Neural progenitor cell (in vitro differentiated cells): ENCODE data around the gene NSMCE1. TPM values are rescaled to one million over a fixed set of nuclear protein-coding genes. Genes with fewer than 3 reads are reported as not detected.
A peak's percentile ranks its signal among the peaks of the same experiment; 100 is the strongest.

Source experiments
- DNase-seq: peaks from one replicate; pipeline ENCODE4 v3.0.0-alpha.2; 2016; ENCODE audit warnings: low spot score
- H2AFZ ChIP-seq: fragments of 200-600 bp; sonication (generic); replicated peaks from 2 replicates; pipeline ENCODE4 v1.6.1; 2016; ENCODE audit warnings: antibody characterized with exemption
- H3F3A ChIP-seq: fragments of 200-600 bp; sonication (generic); 2 replicates; pipeline ENCODE4 v1.6.1; 2016; ENCODE audit warnings: antibody characterized with exemption, low read depth
- H3K27ac ChIP-seq: fragments of 200-600 bp; sonication (generic); 2 replicates; pipeline ENCODE4 v1.5.1; 2016; ENCODE audit warnings: mild to moderate bottlenecking
- H3K27me3 ChIP-seq: fragments of 200-600 bp; sonication (generic); 2 replicates; pipeline ENCODE4 v1.6.1; 2016; ENCODE audit warnings: mild to moderate bottlenecking, moderate library complexity
- H3K36me3 ChIP-seq: fragments of 200-600 bp; sonication (generic); 2 replicates; pipeline ENCODE4 v1.5.1; 2016
- H3K4me1 ChIP-seq: fragments of 200-600 bp; sonication (generic); 2 replicates; pipeline ENCODE4 v1.6.1; 2016; ENCODE audit warnings: mixed run types
- H3K4me2 ChIP-seq: fragments of 200-600 bp; sonication (generic); 2 replicates; pipeline ENCODE4 v1.6.1; 2016
- H3K4me3 ChIP-seq: fragments of 200-600 bp; sonication (generic); 2 replicates; pipeline ENCODE4 v1.5.1; 2016
- H3K79me2 ChIP-seq: fragments of 200-600 bp; sonication (generic); 2 replicates; pipeline ENCODE4 v1.6.1; 2016; ENCODE audit warnings: low read depth
- H3K9ac ChIP-seq: fragments of 200-600 bp; sonication (generic); 2 replicates; pipeline ENCODE4 v1.6.1; 2016
- H3K9me3 ChIP-seq: fragments of 200-600 bp; sonication (generic); 2 replicates; pipeline ENCODE4 v1.5.1; 2016; ENCODE audit warnings: low read depth
- H4K20me1 ChIP-seq: fragments of 200-600 bp; sonication (generic); 2 replicates; pipeline ENCODE4 v1.6.1; 2016; ENCODE audit warnings: low read depth
- H3K27ac Mint-ChIP-seq: 3 replicates; pipeline ENCODE4 v1.8.0; 2021; ENCODE audit warnings: mixed read lengths
- H3K27me3 Mint-ChIP-seq: 2 replicates; pipeline ENCODE4 v1.8.0; 2022; ENCODE audit warnings: low read depth, mild to moderate bottlenecking, inconsistent platforms, moderate library complexity, mixed read lengths; ENCODE audit not compliant: insufficient read depth
- H3K36me3 Mint-ChIP-seq: 3 replicates; pipeline ENCODE4 v1.8.0; 2021; ENCODE audit warnings: mixed read lengths
- H3K4me1 Mint-ChIP-seq: 3 replicates; pipeline ENCODE4 v1.8.0; 2021; ENCODE audit warnings: mixed read lengths
- H3K4me3 Mint-ChIP-seq: 3 replicates; pipeline ENCODE4 v1.8.0; 2021; ENCODE audit warnings: mild to moderate bottlenecking, moderate library complexity, mixed read lengths
- H3K9me3 Mint-ChIP-seq: 3 replicates; pipeline ENCODE4 v1.8.0; 2020; ENCODE audit warnings: mixed read lengths
- EZH2 ChIP-seq: fragments of 200-600 bp; sonication (generic); IDR thresholded peaks from 2 replicates; pipeline ENCODE4 v1.6.1; 2017; ENCODE audit warnings: antibody characterized with exemption, mild to moderate bottlenecking, moderate library complexity
- EZH2phosphoT487 ChIP-seq: fragments of 200-600 bp; sonication (generic); IDR thresholded peaks from 2 replicates; pipeline ENCODE4 v1.6.1; 2017; ENCODE audit warnings: antibody characterized with exemption
- total RNA-seq: library from RNA; depleted of rRNA; stranded (reverse); fragments of >200 nt; gene quantifications from 2 replicates; pipeline ENCODE4 v1.2.3, GENCODE V29; 2015; ENCODE audit warnings: low replicate concordance
- TF ChIP-seq, protein P1 (sequence below): fragments of 200-600 bp; sonication (generic); IDR thresholded peaks from 2 replicates; pipeline ENCODE4 v1.5.1; 2017; ENCODE audit warnings: antibody characterized with exemption, mild to moderate bottlenecking

The NSMCE1 gene
- total RNA-seq, 1 donor from 2014 or later = 83.4 TPM

DNA sequence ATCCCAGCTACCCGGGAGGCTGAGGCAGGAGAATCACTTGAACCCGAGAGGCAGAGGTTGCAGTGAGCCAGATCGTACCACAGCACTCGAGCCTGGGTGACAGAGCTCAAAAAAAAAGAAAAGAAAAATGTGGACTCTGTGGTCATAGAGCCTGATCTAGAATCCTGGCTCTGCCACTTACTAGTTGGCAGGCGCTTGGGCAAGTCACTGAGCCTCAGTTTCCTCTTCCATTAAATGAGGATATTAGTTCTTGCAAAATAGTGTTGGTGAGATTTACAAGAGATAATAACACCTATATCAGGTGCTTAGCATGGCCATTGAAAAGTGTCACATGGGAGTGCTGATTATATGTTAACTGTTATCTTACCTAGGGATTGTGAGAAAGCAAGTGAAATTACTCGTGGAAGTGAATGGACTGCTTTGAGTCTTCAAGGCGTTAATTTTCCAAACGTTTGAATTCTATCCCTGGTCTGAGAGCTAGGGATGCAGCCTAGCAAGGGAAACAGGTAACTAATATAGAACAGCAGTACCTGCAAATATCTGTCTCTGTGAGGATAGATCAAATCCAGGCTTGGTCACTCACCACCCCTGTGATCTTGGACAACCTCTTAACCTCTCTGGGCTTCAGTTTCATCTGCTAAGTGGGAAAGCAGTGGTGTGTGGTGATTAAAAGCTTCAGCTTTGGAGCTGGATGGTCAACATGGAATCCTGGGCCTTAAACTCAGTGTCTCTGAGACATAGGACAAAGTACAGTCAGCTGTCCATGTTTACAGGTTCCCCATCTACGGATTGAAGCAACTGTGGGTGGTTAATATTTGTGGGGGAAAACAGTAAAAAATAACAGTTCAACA is 953 bp upstream of the NSMCE1 start:
- no peaks in the 10 kb centered on the region for H3K9me3 Mint-ChIP-seq
- H3K27me3 Mint-ChIP-seq = no peaks in the 10 kb centered on the region
- no peaks in the 10 kb centered on the region for H3F3A ChIP-seq
- H3K4me2 ChIP-seq = peak overlapping the region; percentile 67
- peak overlapping the region; percentile 60 for H3K4me3 ChIP-seq
- H2AFZ ChIP-seq = no peak overlapping the region
- H3K27ac Mint-ChIP-seq = no peak overlapping the region
- H3K27me3 ChIP-seq = no peaks in the 10 kb centered on the region
- H3K9me3 ChIP-seq = no peaks in the 10 kb centered on the region
- no peaks in the 10 kb centered on the region for H3K36me3 Mint-ChIP-seq
- TF ChIP-seq EZH2 (no peak), EZH2phosphoT487 (no peak)
- TF ChIP-seq, protein P1, sequence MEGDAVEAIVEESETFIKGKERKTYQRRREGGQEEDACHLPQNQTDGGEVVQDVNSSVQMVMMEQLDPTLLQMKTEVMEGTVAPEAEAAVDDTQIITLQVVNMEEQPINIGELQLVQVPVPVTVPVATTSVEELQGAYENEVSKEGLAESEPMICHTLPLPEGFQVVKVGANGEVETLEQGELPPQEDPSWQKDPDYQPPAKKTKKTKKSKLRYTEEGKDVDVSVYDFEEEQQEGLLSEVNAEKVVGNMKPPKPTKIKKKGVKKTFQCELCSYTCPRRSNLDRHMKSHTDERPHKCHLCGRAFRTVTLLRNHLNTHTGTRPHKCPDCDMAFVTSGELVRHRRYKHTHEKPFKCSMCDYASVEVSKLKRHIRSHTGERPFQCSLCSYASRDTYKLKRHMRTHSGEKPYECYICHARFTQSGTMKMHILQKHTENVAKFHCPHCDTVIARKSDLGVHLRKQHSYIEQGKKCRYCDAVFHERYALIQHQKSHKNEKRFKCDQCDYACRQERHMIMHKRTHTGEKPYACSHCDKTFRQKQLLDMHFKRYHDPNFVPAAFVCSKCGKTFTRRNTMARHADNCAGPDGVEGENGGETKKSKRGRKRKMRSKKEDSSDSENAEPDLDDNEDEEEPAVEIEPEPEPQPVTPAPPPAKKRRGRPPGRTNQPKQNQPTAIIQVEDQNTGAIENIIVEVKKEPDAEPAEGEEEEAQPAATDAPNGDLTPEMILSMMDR = no peak
- H3K9ac ChIP-seq = no peak overlapping the region
- no peaks in the 10 kb centered on the region for H4K20me1 ChIP-seq
- H3K4me3 Mint-ChIP-seq = peak overlapping the region; percentile 34
- no peak overlapping the region for H3K27ac ChIP-seq
- DNase-seq = no peak
- H3K4me1 ChIP-seq = no peaks in the 10 kb centered on the region
- peaks cover 15% of the 10 kb centered on the region for H3K4me1 Mint-ChIP-seq
- H3K79me2 ChIP-seq = peaks cover 9% of the 10 kb centered on the region
- no peaks in the 10 kb centered on the region for H3K36me3 ChIP-seq

DNA sequence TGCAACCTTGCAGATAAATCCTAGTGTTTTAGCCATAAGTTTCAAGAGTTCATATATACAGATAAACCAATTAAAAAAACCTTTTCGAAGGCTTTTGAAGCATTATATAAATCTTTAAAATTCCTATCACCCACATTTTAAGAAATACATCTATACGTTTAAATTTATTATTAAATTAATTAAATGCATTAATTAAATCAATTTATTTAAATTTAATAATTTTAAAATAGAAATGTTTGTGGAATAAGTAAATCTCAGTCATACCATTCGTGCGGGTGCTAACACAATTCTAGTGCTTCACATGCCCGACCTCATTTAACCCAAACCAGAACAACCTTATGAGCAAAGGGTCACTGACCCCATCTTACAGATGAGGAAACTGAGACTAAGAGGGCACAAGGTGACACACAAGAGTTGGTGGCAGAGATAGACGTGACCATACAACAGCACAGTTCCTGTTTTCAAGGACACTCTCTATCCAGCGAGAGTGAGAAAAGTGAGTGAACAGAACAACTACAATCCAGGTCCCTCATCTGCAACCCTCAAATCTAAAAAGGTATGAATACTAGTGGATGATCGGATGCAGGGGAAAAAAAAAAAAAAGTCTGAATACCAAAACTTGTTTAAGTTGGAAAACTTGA is 1.4 kb downstream of the NSMCE1 start:
- DNase-seq = no peak
- H3K27me3 ChIP-seq = no peaks in the 10 kb centered on the region
- TF ChIP-seq EZH2phosphoT487 (no peak), EZH2 (no peak)
- TF ChIP-seq, protein P1 = no peak
- H3K36me3 Mint-ChIP-seq = no peaks in the 10 kb centered on the region
- H3K27me3 Mint-ChIP-seq = no peaks in the 10 kb centered on the region
- peak overlapping the region; percentile 43 for H3K4me3 Mint-ChIP-seq
- H2AFZ ChIP-seq = no peak overlapping the region
- H3F3A ChIP-seq = no peaks in the 10 kb centered on the region
- peaks cover 4% of the 10 kb centered on the region for H3K4me1 ChIP-seq
- peaks cover 9% of the 10 kb centered on the region for H3K79me2 ChIP-seq
- H3K36me3 ChIP-seq = no peaks in the 10 kb centered on the region
- no peak overlapping the region for H3K27ac ChIP-seq
- H3K4me2 ChIP-seq = no peak overlapping the region
- H3K9me3 Mint-ChIP-seq = no peaks in the 10 kb centered on the region
- H3K4me3 ChIP-seq = no peak overlapping the region
- H4K20me1 ChIP-seq = no peaks in the 10 kb centered on the region
- no peak overlapping the region for H3K27ac Mint-ChIP-seq
- H3K9me3 ChIP-seq = no peaks in the 10 kb centered on the region
- H3K4me1 Mint-ChIP-seq = peaks cover 9% of the 10 kb centered on the region
- no peak overlapping the region for H3K9ac ChIP-seq

DNA sequence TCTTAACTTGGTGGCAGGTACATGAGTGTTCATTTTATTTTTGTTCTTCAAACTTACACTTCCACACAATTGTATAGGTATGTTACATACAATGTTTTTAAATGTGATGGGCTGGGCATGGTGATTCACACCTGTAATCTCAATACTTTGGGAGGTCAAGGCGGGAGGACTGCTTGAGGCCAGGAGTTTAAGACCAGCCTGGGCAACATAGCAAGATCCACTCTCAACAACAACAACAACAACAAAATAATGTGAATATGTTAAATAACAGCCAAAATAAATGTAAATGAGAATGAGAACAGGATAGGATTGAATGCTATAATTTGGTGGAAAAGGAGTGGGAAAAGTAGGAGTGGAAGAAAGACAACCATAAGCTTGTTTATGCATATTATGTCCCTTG is 2.6 kb downstream of the NSMCE1 start:
- no peak overlapping the region for H3K27ac Mint-ChIP-seq
- Histone ChIP-seq H3K36me3 (no peaks in the 10 kb centered on the region), H3K27me3 (no peaks in the 10 kb centered on the region), H3K4me2 (no peak overlapping the region), H3K4me1 (peaks cover 13% of the 10 kb centered on the region), H3K79me2 (peaks cover 9% of the 10 kb centered on the region), H4K20me1 (no peaks in the 10 kb centered on the region), H3K27ac (no peak overlapping the region), H3K4me3 (no peak overlapping the region), H3K9ac (no peak overlapping the region), H3F3A (no peaks in the 10 kb centered on the region), H3K9me3 (no peaks in the 10 kb centered on the region), H2AFZ (no peak overlapping the region)
- H3K27me3 Mint-ChIP-seq = no peaks in the 10 kb centered on the region
- H3K4me3 Mint-ChIP-seq = no peak overlapping the region
- H3K4me1 Mint-ChIP-seq = peaks cover 7% of the 10 kb centered on the region
- no peaks in the 10 kb centered on the region for H3K9me3 Mint-ChIP-seq
- H3K36me3 Mint-ChIP-seq = no peaks in the 10 kb centered on the region
- no peak for DNase-seq
- TF ChIP-seq EZH2 = no peak
- TF ChIP-seq, protein P1 = no peak
- no peak for TF ChIP-seq EZH2phosphoT487
